Anterior cingulate cortex (tissue), 58 donors: ENCODE results near the gene RAB40C.

Source experiments
- DNase-seq, 58 donors: peaks; one replicate each; lab custom pipeline; 2025; lab: John Stamatoyannopoulos, UW

RAB40C gene, protein sequence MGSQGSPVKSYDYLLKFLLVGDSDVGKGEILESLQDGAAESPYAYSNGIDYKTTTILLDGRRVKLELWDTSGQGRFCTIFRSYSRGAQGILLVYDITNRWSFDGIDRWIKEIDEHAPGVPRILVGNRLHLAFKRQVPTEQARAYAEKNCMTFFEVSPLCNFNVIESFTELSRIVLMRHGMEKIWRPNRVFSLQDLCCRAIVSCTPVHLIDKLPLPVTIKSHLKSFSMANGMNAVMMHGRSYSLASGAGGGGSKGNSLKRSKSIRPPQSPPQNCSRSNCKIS

DNA sequence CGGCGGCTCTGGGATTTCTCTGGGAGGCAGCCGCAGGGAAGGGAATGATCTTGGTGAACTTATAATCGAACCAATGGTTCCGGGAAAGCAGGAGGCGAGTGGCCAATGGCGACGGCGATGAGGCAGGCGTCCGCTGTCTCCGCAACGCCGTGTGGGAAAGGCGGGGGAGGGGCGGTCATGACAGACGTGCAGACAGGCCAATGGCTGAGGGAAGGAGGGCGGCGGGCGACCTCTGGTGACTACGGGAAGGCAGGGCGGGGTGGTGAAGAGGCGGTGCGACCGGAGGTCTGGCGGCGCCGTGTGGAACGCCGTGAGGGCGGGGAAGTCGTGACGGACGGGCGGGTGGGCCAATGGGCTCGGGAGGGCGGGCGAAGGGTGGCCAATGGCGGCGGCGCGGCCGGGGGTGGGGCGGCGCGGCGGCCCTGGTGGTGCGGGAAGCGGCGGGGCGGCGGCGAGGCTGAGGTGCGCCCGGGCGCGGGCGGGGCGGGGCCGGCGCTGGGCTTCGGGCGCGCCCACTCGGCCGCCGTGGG is at the start of gene RAB40C:
TSS of gene RAB40C (plus strand) at position 409 of the 530 bp plus-strand sequence. CDS start 226 bp downstream, outside the sequence.
- peak; percentile 92 to 100 (median 98) for DNase-seq

DNA sequence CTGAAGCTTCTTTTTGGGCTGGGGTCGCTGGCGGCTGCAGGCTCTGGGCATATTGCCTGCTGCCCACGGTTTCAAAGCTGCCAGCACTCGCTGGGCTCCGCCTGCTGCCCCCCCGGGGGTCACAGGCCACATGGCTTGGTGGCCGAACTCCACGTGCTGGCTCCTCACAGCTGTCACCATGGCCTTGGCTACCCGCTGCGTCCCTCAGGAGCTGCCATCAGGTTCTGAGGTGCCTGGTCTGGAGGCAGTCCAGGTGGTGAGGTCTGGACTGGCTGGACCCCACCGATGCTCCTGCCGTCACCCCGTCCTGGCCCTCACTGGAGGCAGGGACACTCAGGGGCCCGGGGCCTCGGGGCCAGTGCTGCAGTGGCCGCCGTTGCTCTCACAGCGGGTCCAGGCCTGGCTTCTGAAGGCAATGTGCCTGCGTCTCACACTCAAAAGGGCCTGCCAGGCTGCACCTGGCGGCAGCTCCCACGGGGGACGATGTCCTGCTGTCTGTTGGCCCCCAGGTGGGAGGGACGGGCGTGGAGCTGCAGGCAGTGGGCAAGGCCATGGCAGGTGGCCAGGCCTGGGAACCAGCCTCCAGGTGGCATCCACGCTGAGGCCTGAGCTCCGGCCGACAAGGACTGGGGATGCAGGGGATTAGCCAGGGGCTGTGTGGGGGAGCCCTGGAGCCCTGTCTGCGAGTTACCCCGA is 49.1 kb upstream of the RAB40C start:
- no peak for DNase-seq

DNA sequence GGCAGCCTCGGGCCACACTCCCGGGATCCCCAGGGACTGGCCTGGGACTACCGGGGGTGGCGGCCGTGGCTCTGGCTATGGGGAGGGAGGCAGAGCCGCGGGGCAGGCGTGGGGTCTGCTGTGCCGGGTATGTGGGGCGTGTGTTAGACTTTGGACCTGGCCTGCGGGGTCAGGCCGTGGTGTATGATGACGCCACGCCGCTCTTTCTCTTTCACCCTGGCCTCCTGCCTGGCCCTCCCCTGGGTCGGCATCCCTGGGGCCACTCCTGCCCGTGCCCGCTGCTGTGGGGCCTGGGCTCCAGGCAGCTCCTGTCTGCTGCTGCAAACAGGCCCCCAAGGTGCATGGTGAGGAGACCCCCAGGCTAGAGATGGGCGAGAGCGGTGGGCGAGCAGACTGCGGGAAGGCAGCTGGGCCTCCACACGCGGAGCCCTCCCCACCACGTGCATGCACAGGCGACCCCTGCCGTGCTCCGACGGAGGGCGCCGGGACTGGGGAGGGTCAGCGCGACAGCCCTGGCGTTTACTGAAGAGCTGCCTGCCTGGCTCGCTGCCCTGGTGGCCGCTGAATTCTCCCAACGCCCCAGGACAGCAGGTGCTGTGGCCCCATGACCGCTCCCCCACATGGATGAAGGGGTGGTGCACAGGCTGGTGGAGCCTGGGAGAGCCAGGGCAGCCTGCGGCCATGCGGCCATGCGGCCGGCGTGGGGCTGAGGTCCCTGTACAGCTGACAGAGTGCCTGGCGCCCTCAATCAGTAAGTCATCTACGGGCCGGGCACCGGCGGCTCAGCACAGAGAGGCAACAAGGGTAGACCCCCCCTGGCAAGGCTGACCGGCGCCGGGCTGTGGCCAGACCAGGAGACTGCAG is 46.3 kb upstream of the RAB40C start:
- no peak for DNase-seq

DNA sequence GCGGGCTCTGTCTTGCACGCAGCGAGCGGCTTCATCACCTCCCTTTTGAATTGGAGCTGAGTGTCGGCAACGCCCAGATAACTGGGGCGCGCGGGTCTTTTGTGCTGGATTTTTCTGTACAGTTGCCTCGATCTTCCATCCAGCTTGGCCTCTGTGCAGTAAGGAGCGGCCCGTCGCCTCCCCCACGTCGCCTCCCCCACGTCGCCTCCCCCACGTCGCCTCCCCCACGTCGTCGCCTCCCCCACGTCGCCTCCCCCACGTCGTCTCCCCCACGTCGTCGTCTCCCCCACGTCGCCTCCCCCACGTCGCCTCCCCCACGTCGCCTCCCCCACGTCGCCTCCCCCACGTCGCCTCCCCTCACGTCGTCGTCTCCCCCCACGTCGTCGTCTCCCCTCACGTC is 45.3 kb upstream of the RAB40C start:
- DNase-seq: no peak

DNA sequence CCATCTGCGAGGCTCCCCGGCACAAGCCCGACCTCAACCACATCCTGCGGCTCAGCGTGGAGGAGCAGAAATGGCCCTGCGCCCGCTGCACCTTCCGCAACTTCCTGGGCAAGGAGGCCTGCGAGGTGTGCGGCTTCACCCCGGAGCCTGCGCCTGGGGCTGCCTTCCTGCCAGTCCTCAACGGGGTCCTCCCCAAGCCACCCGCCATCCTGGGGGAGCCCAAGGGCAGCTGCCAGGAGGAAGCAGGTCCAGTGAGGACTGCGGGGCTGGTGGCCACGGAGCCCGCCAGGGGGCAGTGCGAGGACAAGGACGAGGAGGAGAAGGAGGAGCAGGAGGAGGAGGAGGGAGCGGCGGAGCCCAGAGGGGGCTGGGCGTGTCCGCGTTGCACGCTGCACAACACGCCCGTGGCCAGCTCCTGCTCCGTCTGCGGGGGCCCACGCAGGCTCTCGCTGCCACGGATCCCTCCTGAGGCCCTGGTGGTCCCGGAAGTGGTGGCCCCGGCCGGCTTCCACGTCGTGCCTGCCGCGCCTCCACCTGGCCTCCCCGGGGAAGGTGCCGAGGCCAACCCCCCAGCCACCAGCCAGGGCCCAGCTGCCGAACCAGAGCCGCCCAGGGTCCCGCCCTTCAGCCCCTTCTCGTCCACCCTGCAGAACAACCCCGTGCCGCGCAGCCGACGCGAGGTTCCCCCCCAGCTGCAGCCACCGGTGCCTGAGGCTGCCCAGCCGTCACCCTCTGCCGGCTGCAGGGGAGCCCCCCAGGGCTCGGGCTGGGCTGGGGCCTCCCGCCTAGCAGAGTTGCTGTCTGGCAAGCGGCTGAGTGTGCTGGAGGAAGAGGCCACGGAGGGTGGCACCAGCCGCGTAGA is 42.7 kb upstream of the RAB40C start:
- peak in 26 of 58 donors; percentile 3 to 73 (median 25) for DNase-seq

DNA sequence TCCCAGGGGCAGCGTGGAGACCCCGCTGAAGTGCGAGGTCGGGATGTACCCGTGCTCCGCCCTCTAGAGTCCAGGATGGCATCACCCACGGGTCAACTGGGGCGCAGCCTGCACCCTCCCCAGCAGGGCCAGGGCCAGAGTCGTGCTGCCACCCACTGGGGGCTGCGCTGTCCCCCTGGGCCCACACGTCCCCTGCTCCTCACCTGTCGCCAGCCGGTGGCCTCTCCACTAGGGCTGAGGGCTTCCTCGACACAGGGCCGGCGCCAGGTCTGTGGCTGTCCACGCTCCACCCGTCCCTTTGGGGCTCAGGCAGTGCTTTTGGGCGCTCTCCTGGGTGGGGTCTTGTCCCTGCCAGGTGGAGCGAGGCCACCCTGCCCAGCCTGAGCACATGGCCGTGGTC is 41.3 kb upstream of the RAB40C start:
- no peak for DNase-seq

DNA sequence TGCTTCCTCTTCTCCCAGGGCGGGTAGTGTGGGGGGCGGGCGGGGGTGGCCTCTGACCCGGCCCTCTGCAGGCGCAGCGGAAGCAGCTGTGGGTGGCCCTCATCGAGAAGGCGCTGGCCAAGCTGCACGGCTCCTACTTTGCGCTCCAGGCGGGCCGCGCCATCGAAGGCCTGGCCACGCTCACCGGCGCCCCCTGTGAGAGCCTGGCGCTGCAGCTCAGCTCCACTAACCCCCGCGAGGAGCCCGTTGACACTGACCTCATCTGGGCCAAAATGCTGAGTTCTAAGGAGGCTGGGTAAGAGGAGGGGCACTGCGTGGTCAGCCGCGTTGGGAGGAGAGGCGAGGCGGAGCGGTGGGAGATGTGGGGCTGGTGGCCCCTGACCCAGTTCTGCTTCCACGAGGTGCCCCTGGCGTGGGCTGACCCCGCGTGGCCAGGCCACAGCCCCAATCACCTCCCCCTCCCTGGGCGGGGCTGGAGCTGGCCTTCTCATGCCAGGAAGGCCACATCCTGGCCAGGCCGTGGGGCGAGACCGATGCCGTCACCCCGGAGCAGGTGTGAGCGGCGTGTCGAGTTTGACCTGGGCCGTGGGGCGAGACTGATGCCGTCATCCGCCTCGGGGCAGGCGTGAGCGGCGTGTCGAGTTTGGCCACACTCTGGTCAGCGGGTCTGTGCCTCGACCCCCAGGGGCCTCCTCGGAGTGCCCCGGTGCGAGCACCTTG is 40.2 kb upstream of the RAB40C start:
- DNase-seq: no peak

DNA sequence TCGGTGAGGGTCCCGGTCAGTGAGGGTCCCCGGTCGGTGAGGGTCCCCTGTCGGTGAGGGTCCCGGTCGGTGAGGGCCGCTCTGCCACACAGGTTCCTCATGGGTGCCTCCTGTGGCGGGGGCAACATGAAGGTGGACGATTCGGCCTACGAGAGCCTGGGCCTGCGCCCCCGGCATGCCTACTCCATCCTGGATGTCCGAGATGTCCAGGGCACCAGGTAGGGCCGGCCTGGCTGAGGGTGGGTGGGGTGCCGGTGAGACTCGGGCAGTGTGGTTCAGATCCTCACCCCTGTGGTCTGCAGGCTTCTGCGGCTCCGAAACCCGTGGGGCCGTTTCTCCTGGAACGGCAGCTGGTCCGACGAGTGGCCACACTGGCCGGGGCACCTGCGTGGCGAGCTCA is 38.7 kb upstream of the RAB40C start:
- DNase-seq: no peak

DNA sequence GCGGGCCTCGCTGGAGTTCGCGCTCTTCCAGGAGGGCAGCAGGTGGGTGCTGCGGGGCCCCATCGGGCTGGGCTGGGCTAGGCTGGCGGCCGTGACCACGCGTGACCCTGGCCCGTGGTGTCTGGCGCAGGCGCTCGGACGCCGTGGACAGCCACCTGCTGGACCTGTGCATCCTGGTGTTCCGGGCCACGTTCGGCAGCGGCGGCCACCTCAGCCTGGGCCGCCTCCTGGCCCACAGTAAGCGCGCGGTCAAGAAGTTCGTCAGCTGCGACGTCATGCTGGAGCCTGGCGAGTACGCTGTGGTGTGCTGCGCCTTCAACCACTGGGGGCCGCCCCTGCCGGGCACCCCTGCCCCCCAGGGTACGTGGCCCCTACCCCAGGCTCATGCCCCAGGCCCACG is 37.7 kb upstream of the RAB40C start:
- no peak for DNase-seq

DNA sequence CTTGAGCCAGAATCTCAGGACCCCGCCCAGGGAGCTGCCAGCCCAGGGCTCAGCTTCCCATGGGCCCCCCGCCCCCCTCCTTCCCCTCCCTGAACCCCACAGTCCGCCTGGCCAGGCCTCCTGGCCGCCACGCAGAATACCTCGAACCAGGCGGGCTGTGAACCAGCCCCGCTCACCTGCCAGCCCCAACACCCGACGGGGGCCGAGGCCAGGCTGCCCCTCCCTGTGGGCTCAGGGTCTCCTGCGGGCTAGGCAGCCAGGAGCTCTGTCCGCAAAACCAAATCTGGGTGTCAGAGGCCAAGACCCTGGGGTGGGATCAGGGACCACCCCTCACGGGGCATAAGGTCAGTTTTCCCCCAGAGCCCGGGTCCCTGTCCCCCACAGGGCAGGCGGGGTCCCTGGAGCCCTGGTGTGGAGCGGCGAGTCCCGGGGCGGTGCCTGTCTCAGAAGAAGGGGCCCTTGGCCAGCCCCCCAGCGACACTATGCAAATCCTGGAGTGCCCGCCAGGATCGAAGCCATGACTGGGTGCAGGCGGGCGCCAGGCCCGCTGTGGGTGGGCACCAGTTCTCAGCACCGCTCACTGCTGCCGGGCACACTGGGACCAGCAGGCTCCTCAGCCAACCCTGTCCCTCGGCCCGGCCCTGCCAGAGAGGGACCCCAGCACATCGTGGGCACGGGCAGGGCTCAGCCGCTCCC is 36.1 kb upstream of the RAB40C start:
- DNase-seq: no peak

DNA sequence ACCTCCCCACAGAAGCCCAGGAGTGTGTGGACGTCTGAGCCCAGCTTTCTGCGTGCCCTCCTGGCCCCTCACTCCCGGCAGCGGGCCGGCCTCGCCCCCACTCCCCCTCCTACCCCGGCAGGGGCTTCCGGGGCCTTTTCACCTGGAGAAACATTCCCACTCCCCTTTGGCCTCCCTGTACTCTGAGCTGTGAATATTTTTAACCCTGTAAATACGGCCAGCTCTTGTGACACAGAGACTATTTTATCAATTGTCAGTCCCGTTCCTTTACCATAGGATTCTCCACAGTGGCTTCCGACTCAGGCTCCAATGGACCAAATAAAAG is 35.6 kb upstream of the RAB40C start:
- DNase-seq: no peak

DNA sequence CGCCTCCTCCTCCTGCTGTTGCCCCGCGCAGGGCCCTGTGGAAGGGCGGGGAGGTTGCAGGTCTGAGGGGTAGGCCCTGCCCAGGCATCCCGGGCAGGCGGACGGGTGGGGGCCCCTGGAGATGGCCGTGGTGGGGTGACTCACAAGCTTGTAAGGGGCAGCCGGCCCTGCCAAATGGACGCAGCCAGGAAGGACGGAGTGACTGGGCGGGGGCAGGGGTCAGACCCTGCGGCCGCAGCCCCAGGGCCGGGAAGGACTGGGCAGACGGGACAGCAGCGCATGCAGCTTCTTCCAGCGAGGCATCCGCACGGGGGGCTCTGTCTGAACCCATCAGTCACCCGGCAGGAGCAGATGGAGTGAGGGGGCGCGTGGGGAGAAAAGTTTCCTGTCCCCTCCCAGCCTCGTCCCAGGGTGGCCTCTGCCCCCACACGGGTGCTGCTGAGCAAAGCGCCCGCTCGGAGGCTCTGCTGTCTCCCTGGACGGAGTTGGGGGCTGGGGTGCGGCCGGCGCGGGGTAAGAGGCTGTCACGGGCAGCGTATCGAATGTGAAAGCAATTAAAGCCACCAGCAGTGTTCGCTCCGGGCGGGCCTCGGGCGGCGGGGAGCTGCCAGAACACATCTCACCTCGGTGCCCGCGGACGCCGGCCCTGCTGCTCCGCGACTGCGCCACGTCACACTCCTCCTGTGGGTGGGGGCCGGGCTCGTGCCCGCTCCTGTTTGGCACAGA is 35.1 kb upstream of the RAB40C start:
- DNase-seq: no peak

DNA sequence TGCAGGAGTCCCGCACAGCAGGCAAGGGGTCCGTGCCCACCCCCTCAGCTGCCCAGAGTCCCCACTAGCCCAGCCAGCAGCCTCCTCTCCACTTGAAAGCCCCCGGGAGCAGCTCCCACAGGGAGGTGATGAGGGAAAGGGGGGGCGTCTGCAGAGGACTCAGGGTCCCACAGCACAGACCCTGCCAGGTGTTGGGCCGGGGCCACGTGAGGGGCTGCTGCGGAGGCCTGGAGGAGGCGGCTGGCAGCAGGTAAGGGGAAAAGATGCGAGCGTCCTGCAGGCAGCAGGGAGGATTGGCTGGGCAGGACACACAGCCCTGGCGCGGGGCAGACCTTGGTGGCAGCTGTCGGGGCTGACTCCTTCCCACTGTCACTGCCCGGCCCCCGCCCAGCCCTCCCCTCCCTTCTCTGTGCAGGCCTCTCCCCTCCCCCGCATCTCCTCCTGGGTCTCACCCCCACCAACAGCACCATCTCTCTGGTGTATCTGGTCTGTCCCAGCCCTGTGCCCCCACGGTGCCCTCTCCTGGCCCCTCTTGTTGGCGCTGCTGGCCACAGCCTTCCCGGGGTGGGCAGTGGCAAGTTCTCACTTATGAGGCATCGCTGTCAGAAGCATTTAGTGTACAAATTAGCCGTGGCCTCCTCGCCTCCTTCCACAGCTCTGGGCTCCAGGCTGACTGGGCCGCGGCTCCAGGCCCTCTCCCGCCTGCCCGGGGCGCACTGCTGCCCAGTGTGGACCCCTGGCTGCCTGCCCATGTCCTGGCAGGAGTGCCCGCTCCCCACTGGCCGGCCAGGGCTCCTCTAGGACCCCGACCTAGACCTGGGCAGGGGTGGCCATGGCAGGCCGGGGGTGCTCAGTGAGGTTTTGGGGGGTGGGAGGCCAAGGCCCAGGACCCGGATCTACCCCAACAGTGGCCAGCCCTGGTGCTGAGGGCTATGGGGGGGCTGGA is 34.1 kb upstream of the RAB40C start:
- DNase-seq: no peak

DNA sequence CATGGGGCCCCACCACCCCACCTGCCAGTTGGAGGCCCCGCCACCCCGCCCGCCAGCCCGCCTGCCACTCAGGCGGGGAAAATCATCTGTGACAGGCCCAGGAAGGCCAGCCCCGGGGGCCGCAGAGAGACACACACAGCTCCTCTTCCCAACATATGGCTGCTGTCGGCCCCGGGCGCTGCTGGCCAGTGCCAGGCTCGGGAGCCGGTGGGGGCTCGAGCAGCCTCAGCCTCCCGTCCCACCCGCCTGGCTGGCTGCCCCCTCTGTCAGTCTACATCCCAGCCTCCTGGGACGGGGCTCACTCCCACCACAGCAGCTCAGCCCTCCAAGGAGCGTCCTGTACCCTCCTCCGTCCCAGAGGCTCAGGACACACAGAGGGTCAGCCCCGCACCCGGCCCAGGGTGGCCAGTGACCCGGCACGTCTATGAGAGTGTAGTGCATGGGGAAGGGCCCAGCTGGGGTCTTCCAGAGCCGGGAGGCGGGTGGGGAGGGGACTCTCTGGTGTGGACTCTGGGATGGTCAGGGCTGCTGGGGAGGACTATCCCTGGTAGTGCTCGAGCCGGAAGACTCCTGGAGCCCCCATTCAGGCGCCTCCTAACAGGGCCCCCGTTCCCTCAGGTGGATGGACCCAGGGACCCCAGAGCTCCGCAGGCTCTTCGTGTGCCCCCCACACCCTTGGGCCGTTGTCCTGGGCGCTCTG is 33.2 kb upstream of the RAB40C start:
- no peak for DNase-seq

DNA sequence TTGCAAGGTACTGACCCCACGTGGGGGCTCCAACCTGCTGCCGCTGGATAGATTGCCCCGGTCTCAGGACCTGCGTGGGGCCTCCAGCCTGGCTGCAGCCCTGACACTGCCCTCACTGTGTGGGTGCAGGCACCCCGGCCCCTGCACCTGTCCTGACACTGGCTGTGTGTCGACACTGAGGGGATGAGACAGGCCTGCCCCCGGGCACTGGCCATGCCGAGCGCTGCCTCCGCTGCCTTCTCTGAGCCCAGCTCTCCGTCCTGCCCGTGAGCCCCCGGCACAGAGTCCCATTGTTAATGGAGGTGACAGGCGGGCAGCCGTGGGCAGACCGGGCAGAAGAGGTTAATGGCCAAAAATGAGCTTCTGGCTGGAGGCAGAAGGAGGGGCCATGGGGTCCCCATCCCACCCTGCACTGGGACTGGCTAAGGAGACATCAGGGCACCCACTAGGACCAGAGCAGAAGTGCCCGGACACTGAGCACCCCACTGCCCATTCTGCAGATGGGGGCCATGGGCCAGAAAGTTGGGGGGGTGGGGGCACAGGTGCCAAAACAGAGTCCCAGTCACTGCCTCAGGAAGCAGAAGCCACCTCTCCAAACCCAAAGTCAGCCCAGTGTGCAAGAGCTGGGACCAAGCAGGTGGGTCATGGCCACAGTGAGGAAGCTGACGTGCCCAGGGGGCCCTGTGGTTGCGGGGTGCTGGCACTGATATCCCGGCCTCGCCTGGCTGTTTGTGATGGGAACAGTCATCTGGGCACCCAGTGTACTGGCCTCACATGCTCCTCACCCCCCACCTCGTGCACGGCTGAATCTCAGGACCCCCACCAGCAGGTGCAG is 32.2 kb upstream of the RAB40C start:
- DNase-seq: no peak
